ENCODE measurements around the gene TNS3. TPM values are rescaled to one million over a fixed set of nuclear protein-coding genes. Genes with fewer than 3 reads are reported as not detected.

TNS3 gene
- total RNA-seq, 1 donor from 2014 or later = 30.3 TPM

GRCh38 chr7:47456210-47456955 lies 125.5 kb downstream of the TNS3 start:
- no peak for ATAC-seq (ENCODE audit: low read depth)
- H3K4me1 Mint-ChIP-seq = peaks cover 18% of the 10 kb centered on the region
- H3K36me3 Mint-ChIP-seq (ENCODE audit: low read depth) = no peaks in the 10 kb centered on the region
- POLR2A ChIA-PET = interaction anchor here (1.1 kb wide), 1 partner anchor 41 kb away, joined by 6 read pairs; no protein-coding TSS in a partner anchor
- no peaks in the 10 kb centered on the region for H3K9me3 Mint-ChIP-seq
- no peak overlapping the region for H3K4me3 Mint-ChIP-seq
- no peak overlapping the region for H3K27ac Mint-ChIP-seq
- TF ChIP-seq CTCF (IDR thresholded peaks at IDR 0.05) = no peak
- intact Hi-C loops (cut with micrococcal nuclease) = no loop called here
- no peak for DNase-seq
- CTCF ChIA-PET = interaction anchor here (1.2 kb wide), 1 partner anchor 11 kb away, joined by 8 read pairs; no protein-coding TSS in a partner anchor
- no peaks in the 10 kb centered on the region for H3K27me3 Mint-ChIP-seq

- no peak for TF ChIP-seq CTCF (IDR thresholded peaks at IDR 0.05)
- no peaks in the 10 kb centered on the region for H3K36me3 Mint-ChIP-seq (ENCODE audit: low read depth)
- no peaks in the 10 kb centered on the region for H3K27me3 Mint-ChIP-seq
- H3K4me1 Mint-ChIP-seq = peaks cover 18% of the 10 kb centered on the region
- ChIA-PET CTCF (no interaction called here), POLR2A (no interaction called here)
- H3K27ac Mint-ChIP-seq = no peak overlapping the region
- ATAC-seq (ENCODE audit: low read depth) (no peak), DNase-seq (no peak)
- no peak overlapping the region for H3K4me3 Mint-ChIP-seq
- intact Hi-C loops (cut with micrococcal nuclease) = no loop called here
- H3K9me3 Mint-ChIP-seq = no peaks in the 10 kb centered on the region
Measured at GRCh38 chr7:47455872-47456185, 126.1 kb downstream of the TNS3 start.

DNA sequence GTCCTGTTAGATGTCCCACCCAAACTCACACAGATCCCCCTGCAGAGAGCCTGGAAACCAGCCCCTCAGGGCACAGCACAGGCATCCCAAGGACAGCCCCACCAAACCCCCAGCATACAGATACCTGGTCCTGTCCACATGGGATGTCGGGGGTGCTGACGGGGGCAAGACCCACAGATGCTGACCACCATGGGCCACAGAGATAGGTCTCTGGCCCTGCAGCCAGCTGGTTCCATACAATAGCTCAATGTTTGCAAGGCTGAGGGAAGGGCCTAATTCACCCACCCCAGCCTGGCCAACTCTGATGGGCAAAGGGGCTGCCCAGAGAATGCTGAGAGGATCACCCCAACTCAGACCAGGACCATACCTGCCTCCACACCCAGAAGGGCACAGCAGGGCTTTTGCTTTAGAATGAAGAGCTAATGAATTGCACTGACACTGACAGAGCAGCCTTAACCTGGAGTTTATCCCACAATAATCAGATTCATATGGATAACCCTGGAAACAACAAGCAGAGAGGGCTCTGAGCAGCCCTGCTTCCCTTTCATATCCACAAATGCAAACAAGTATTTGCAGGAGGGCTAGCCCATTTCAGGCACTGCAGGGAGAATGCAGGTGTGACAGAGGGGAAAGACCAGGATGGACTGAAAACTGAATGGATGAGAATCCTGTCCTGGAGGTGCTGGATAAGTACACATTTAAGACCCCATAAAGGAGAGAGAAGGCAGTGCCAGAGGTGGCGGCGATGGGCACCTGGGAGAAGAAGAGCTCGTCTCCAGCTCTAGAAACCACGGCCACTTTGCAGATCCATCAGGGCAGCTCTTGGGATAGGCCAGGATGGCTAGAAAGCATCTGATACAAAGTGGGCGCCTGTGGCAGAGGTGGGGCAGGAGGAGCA lies 126.7 kb downstream of the TNS3 start:
- DNase-seq (no peak), ATAC-seq (ENCODE audit: low read depth) (no peak)
- ChIA-PET POLR2A (no interaction called here), CTCF (no interaction called here)
- Mint-ChIP-seq H3K27ac (no peak overlapping the region), H3K27me3 (no peaks in the 10 kb centered on the region), H3K9me3 (no peaks in the 10 kb centered on the region), H3K36me3 (ENCODE audit: low read depth) (no peaks in the 10 kb centered on the region), H3K4me1 (peaks cover 18% of the 10 kb centered on the region), H3K4me3 (no peak overlapping the region)
- intact Hi-C loops (cut with micrococcal nuclease) = no loop called here
- no peak for TF ChIP-seq CTCF (IDR thresholded peaks at IDR 0.05)

DNA sequence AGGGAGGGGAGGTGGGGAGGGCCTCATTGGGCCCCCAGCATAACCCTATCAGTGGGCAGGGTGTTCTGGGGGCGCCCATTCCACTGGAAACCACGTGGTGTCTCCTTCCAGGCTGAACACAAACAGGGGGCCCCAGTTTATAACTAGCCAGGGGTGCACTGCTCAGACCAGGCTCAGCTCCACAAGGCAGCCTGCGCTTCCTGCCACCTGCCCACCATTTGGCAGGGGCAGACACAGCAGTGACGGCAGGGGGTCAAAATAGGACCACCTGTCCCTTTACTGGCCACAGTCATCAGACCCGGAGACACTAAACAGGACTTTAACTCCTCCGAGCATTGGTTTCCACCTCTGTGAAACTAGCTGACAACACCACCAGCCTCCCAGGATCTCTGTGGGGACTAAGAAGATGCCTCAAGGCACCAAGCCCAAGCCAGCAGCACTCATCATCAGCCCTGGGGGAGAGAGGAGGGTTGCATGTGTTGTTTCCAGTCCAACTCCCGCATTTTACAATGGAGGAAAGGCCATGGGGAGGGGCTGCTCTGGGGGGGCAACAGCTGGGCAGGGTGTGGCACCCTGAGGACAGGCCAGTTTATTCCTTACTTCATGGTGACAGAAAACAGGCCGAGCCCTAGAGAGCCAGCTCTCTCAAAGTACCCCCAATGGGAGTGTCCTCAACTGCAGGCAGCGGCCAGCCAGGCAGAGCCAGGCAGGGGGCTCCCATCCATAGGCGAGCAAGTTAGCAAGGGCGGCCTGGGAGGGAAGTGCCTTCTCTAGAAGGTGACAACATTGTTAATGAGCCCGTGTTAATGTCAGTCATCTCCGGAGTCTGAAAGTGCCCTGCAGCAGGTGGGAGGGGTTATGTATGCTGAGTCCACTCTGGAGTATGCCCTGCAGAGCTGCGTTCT lies 127.6 kb downstream of the TNS3 start:
- ChIA-PET POLR2A (no interaction called here), CTCF (no interaction called here)
- Mint-ChIP-seq H3K27me3 (no peaks in the 10 kb centered on the region), H3K4me1 (peaks cover 18% of the 10 kb centered on the region), H3K9me3 (no peaks in the 10 kb centered on the region), H3K4me3 (no peak overlapping the region), H3K36me3 (ENCODE audit: low read depth) (peaks cover under 1% of the 10 kb centered on the region), H3K27ac (no peak overlapping the region)
- DNase-seq = no peak
- no peak for ATAC-seq (ENCODE audit: low read depth)
- TF ChIP-seq CTCF (IDR thresholded peaks at IDR 0.05) = no peak
- intact Hi-C loops (cut with micrococcal nuclease) = no loop called here

All from activated B cell treated with CpG ODN at 0.5 μM for 24 hours (primary cell).